HL-60 (cell line): Measurements from ENCODE around the gene DCHS1.
"Not testable (repeated sequence)": the region's sequence is repeated elsewhere in the genome, so short reads cannot be mapped to it uniquely, and the experiment has no call there.

Experiments used
- DNase-seq, 2 experiments: peaks; one replicate each; pipeline ENCODE4 v3.0.0-alpha.2; 2010 to 2020; ENCODE audit warnings: low read depth in 1 of 2, low spot score in 1 of 2
- H3K27ac ChIP-seq: fragments of 250-450 bp; sonication (Bioruptor Pico); replicated peaks from 2 replicates; pipeline ENCODE4 v1.5.1; 2020; ENCODE audit warnings: mild to moderate bottlenecking, moderate library complexity
- H3K27me3 ChIP-seq: fragments of 250-450 bp; sonication (Bioruptor Pico); 2 replicates; pipeline ENCODE4 v1.5.1; 2021; ENCODE audit warnings: mild to moderate bottlenecking, moderate library complexity; ENCODE audit not compliant: insufficient read depth, poor library complexity, severe bottlenecking
- H3K4me3 ChIP-seq: replicated peaks from 2 replicates; pipeline ENCODE4 v1.5.1; 2011; ENCODE audit warnings: mild to moderate bottlenecking, control low read depth, low read length; ENCODE audit not compliant: insufficient read depth
- CTCF ChIP-seq: IDR thresholded peaks from one replicate; pipeline ENCODE4 v1.5.1; 2011; ENCODE audit warnings: low read length, control low read depth, inconsistent platforms; ENCODE audit not compliant: insufficient read depth
- GABPA ChIP-seq: IDR thresholded peaks from 2 replicates; pipeline ENCODE4 v1.6.1; 2012; ENCODE audit warnings: low read depth
- POLR2AphosphoS5 ChIP-seq: IDR thresholded peaks from 2 replicates; pipeline ENCODE4 v1.6.1; 2012; ENCODE audit warnings: low read depth
- SPI1 ChIP-seq: IDR thresholded peaks from 2 replicates; pipeline ENCODE4 v1.6.1; 2012; ENCODE audit warnings: low read depth, mild to moderate bottlenecking, borderline replicate concordance
- TF ChIP-seq, protein P1 (sequence below): IDR thresholded peaks from 2 replicates; pipeline ENCODE4 v1.6.1; 2012; ENCODE audit warnings: low read depth; ENCODE audit not compliant: insufficient replicate concordance

DCHS1 gene

GRCh38 chr11:6694229-6694535, 38.6 kb upstream of the DCHS1 start:
- DNase-seq = no peak

GRCh38 chr11:6693342-6694228, 38.0 kb upstream of the DCHS1 start:
- TF ChIP-seq, protein P1, sequence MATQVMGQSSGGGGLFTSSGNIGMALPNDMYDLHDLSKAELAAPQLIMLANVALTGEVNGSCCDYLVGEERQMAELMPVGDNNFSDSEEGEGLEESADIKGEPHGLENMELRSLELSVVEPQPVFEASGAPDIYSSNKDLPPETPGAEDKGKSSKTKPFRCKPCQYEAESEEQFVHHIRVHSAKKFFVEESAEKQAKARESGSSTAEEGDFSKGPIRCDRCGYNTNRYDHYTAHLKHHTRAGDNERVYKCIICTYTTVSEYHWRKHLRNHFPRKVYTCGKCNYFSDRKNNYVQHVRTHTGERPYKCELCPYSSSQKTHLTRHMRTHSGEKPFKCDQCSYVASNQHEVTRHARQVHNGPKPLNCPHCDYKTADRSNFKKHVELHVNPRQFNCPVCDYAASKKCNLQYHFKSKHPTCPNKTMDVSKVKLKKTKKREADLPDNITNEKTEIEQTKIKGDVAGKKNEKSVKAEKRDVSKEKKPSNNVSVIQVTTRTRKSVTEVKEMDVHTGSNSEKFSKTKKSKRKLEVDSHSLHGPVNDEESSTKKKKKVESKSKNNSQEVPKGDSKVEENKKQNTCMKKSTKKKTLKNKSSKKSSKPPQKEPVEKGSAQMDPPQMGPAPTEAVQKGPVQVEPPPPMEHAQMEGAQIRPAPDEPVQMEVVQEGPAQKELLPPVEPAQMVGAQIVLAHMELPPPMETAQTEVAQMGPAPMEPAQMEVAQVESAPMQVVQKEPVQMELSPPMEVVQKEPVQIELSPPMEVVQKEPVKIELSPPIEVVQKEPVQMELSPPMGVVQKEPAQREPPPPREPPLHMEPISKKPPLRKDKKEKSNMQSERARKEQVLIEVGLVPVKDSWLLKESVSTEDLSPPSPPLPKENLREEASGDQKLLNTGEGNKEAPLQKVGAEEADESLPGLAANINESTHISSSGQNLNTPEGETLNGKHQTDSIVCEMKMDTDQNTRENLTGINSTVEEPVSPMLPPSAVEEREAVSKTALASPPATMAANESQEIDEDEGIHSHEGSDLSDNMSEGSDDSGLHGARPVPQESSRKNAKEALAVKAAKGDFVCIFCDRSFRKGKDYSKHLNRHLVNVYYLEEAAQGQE = no peak
- TF ChIP-seq POLR2AphosphoS5 (no peak), GABPA (no peak), SPI1 (no peak), CTCF (no peak)
- no peak overlapping the region for H3K4me3 ChIP-seq
- no peaks in the 10 kb centered on the region for H3K27me3 ChIP-seq
- no peak overlapping the region for H3K27ac ChIP-seq
- no peak for DNase-seq

More at GRCh38 chr11:6694229-6694535, 38.6 kb upstream of the DCHS1 start:
- TF ChIP-seq SPI1 = no peak
- TF ChIP-seq CTCF = no peak
- TF ChIP-seq POLR2AphosphoS5 = no peak
- TF ChIP-seq GABPA = no peak
- Histone ChIP-seq H3K27me3 (no peaks in the 10 kb centered on the region), H3K27ac (no peak overlapping the region), H3K4me3 (no peak overlapping the region)

DNA sequence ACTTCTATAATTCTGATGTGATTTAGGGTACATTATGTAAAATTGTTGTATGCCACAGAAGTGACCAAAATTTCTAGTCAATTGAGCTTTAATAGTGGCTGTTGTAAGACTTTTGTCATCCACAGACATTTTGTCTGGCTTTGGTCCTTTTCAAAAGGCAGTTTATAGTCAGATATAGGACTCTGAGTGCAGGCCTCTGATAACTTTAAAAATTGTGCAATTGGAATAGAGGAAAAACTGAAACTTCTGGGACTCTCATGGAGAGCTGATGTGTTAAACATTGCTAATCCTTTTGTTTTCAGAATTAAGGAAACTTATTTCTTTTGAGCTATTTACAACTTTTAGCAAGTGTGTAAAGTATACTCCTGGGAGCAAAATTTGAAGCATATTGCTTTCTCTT, 36.5 kb upstream of the DCHS1 start:
- DNase-seq = no peak
- TF ChIP-seq GABPA (no peak), CTCF (no peak), POLR2AphosphoS5 (no peak), SPI1 (no peak)
- TF ChIP-seq, protein P1 = no peak

GRCh38 chr11:6690431-6691132, 35.0 kb upstream of the DCHS1 start:
- not testable (repeated sequence) for H3K27ac ChIP-seq, DNase-seq, H3K4me3 ChIP-seq, H3K27me3 ChIP-seq

More for the DNA sequence above, 36.5 kb upstream of the DCHS1 start:
- no peak overlapping the region for H3K27ac ChIP-seq
- no peak overlapping the region for H3K4me3 ChIP-seq
- H3K27me3 ChIP-seq = no peaks in the 10 kb centered on the region
